H9 (cell line): ENCODE data around the gene IRS2. TPM values are rescaled to one million over a fixed set of nuclear protein-coding genes. Genes with fewer than 3 reads are reported as not detected.

ENCODE experiments used
- DNase-seq: peaks from one replicate; pipeline ENCODE4 v3.0.0-alpha.2; 2017
- H2AFZ ChIP-seq: one replicate; pipeline ENCODE4 v1.6.1; 2013; ENCODE audit warnings: mild to moderate bottlenecking, low read length, control low read depth, moderate library complexity
- H2AK5ac ChIP-seq: 2 replicates; pipeline ENCODE4 v1.6.1; 2013; ENCODE audit warnings: low read length, control low read depth, mixed read lengths; ENCODE audit not compliant: insufficient read length
- H2BK120ac ChIP-seq: one replicate; pipeline ENCODE4 v1.6.1; 2013; ENCODE audit warnings: low read depth, mild to moderate bottlenecking, low read length, control low read depth, inconsistent platforms; ENCODE audit not compliant: poor library complexity, severe bottlenecking
- H2BK12ac ChIP-seq: 2 replicates; pipeline ENCODE4 v1.6.1; 2013; ENCODE audit warnings: low read length, control low read depth, mixed read lengths, low read depth; ENCODE audit not compliant: insufficient read length
- H2BK15ac ChIP-seq: 2 replicates; pipeline ENCODE4 v1.6.1; 2013; ENCODE audit warnings: low read depth, low read length, control low read depth
- H2BK20ac ChIP-seq: one replicate; pipeline ENCODE4 v1.6.1; 2013; ENCODE audit warnings: low read depth, mild to moderate bottlenecking, low read length, control low read depth, inconsistent platforms; ENCODE audit not compliant: poor library complexity, severe bottlenecking
- H2BK5ac ChIP-seq: 2 replicates; pipeline ENCODE4 v1.6.1; 2013; ENCODE audit warnings: low read length, control low read depth, mixed read lengths; ENCODE audit not compliant: insufficient read length
- H3K14ac ChIP-seq: 2 replicates; pipeline ENCODE4 v1.6.1; 2013; ENCODE audit warnings: low read length, control low read depth; ENCODE audit not compliant: insufficient read depth
- H3K18ac ChIP-seq: 2 replicates; pipeline ENCODE4 v1.6.1; 2013; ENCODE audit warnings: low read depth, mild to moderate bottlenecking, mixed read lengths, low read length, control low read depth; ENCODE audit not compliant: insufficient read length
- H3K23ac ChIP-seq: 2 replicates; pipeline ENCODE4 v1.6.1; 2013; ENCODE audit warnings: low read length, control low read depth, mixed read lengths, low read depth; ENCODE audit not compliant: insufficient read length
- H3K23me2 ChIP-seq: 2 replicates; pipeline ENCODE4 v1.6.1; 2013; ENCODE audit warnings: low read depth, mild to moderate bottlenecking, mixed read lengths, low read length, control low read depth; ENCODE audit not compliant: insufficient read length, poor library complexity, severe bottlenecking
- H3K27ac ChIP-seq: 2 replicates; pipeline ENCODE4 v1.5.1; 2013; ENCODE audit warnings: low read length, control low read depth, mixed read lengths, low read depth; ENCODE audit not compliant: insufficient read length
- H3K27me3 ChIP-seq: 2 replicates; pipeline ENCODE4 v1.6.1; 2013; ENCODE audit warnings: low read length, control low read depth, inconsistent platforms; ENCODE audit not compliant: insufficient read depth
- H3K4ac ChIP-seq: 2 replicates; pipeline ENCODE4 v1.6.1; 2013; ENCODE audit warnings: low read depth, mild to moderate bottlenecking, control low read depth, inconsistent platforms, low read length, moderate library complexity
- H3K4me1 ChIP-seq: 2 replicates; pipeline ENCODE4 v1.6.1; 2013; ENCODE audit warnings: low read length, control low read depth, inconsistent platforms; ENCODE audit not compliant: insufficient read depth
- H3K4me2 ChIP-seq: 2 replicates; pipeline ENCODE4 v1.6.1; 2013; ENCODE audit warnings: low read length, control low read depth, mixed read lengths; ENCODE audit not compliant: insufficient read length, insufficient read depth
- H3K56ac ChIP-seq: 2 replicates; pipeline ENCODE4 v1.6.1; 2013; ENCODE audit warnings: low read depth, mild to moderate bottlenecking, mixed read lengths, low read length, control low read depth; ENCODE audit not compliant: insufficient read length
- H3K79me1 ChIP-seq: 2 replicates; pipeline ENCODE4 v1.6.1; 2013; ENCODE audit warnings: low read depth, mild to moderate bottlenecking, moderate library complexity, low read length, control low read depth, inconsistent platforms; ENCODE audit not compliant: insufficient read depth, poor library complexity, severe bottlenecking
- H3K79me2 ChIP-seq: 2 replicates; pipeline ENCODE4 v1.6.1; 2013; ENCODE audit warnings: low read length, control low read depth, inconsistent platforms; ENCODE audit not compliant: insufficient read depth
- H3K9ac ChIP-seq: 2 replicates; pipeline ENCODE4 v1.6.1; 2013; ENCODE audit warnings: low read length, control low read depth, mixed read lengths; ENCODE audit not compliant: insufficient read length; ENCODE audit errors: extremely low read depth
- H3K9me3 ChIP-seq: one replicate; pipeline ENCODE4 v1.6.1; 2013; ENCODE audit warnings: low read depth, low read length, inconsistent platforms; ENCODE audit not compliant: control insufficient read depth
- H3T11ph ChIP-seq: one replicate; pipeline ENCODE4 v1.6.1; 2013; ENCODE audit warnings: mild to moderate bottlenecking, low read length, control low read depth, inconsistent platforms
- H4K20me1 ChIP-seq: one replicate; pipeline ENCODE4 v1.6.1; 2013; ENCODE audit not compliant: control insufficient read depth, insufficient read length, insufficient read depth
- H4K5ac ChIP-seq: 2 replicates; pipeline ENCODE4 v1.6.1; 2013; ENCODE audit warnings: low read depth, mild to moderate bottlenecking, mixed read lengths, low read length, control low read depth; ENCODE audit not compliant: insufficient read length
- H4K8ac ChIP-seq: replicated peaks from 2 replicates; pipeline ENCODE4 v1.6.1; 2013; ENCODE audit warnings: low read length, control low read depth, mixed read lengths, low read depth; ENCODE audit not compliant: insufficient read length
- H4K91ac ChIP-seq: 2 replicates; pipeline ENCODE4 v1.6.1; 2013; ENCODE audit warnings: low read depth, mild to moderate bottlenecking, moderate library complexity, mixed read lengths, low read length, control low read depth; ENCODE audit not compliant: insufficient read length
- H3K27ac Mint-ChIP-seq, 3 experiments: 2 replicates in 2 of 3; 3 replicates in 1 of 3; pipeline ENCODE4 v1.8.0; 2020 to 2021; ENCODE audit warnings: mixed read lengths in 3 of 3, mild to moderate bottlenecking in 1 of 3, moderate library complexity in 1 of 3
- H3K27me3 Mint-ChIP-seq: 2 replicates; pipeline ENCODE4 v1.8.0; 2021; ENCODE audit warnings: low read depth, mild to moderate bottlenecking, moderate library complexity, mixed read lengths
- H3K36me3 Mint-ChIP-seq, 3 experiments: 2 replicates in 2 of 3; 3 replicates in 1 of 3; pipeline ENCODE4 v1.8.0; 2020 to 2021; ENCODE audit warnings: low read depth in 3 of 3, mixed read lengths in 3 of 3; ENCODE audit not compliant: insufficient read depth in 1 of 3
- H3K4me1 Mint-ChIP-seq, 2 experiments: 2 replicates each; pipeline ENCODE4 v1.8.0; 2020; ENCODE audit warnings: mixed read lengths in 2 of 2
- H3K4me3 Mint-ChIP-seq, 2 experiments: 2 replicates in 1 of 2; 3 replicates in 1 of 2; pipeline ENCODE4 v1.8.0; 2020 to 2021; ENCODE audit warnings: mild to moderate bottlenecking in 2 of 2, mixed read lengths in 2 of 2, moderate library complexity in 1 of 2
- H3K9me3 Mint-ChIP-seq, 2 experiments: 2 replicates in 1 of 2; 3 replicates in 1 of 2; pipeline ENCODE4 v1.8.0; 2020; ENCODE audit warnings: mild to moderate bottlenecking in 2 of 2, mixed read lengths in 2 of 2, moderate library complexity in 1 of 2
- CTCF ChIP-seq: fragments of 200-600 bp; sonication (generic); conservative IDR thresholded peaks from 3 replicates; pipeline ENCODE4 v1.8.0; 2021; ENCODE audit warnings: antibody characterized with exemption, mild to moderate bottlenecking
- WGBS: extraction: QIAGEN DNeasy Blood & Tissue Kit; methylation state at CpG from one replicate; pipeline ENCODE4 v1.1.7; 2013; ENCODE audit warnings: missing lambda C conversion rate, low lambda C conversion rate, mixed read lengths; ENCODE audit not compliant: insufficient read length; ENCODE audit errors: extremely low coverage; 5-methylcytosine and 5-hydroxymethylcytosine counted together
- total RNA-seq: library from RNA; stranded (reverse); gene quantifications from 2 replicates; pipeline ENCODE4 v1.2.1, GENCODE V29; 2021

The IRS2 gene
- total RNA-seq, 1 experiment from 2014 or later: 10.1 TPM

- Histone ChIP-seq H4K8ac (no peak overlapping the region), H2BK20ac (no peak overlapping the region), H4K5ac (no peak overlapping the region), H3K56ac (no peak overlapping the region), H4K91ac (no peak overlapping the region), H3K23me2 (no peaks in the 10 kb centered on the region), H3K79me2 (no peaks in the 10 kb centered on the region), H3K27ac (no peak overlapping the region), H2BK5ac (no peak overlapping the region), H3K9me3 (no peaks in the 10 kb centered on the region), H3K23ac (no peak overlapping the region), H3K9ac (no peak overlapping the region), H3T11ph (no peak overlapping the region), H2AK5ac (no peak overlapping the region), H3K79me1 (no peaks in the 10 kb centered on the region), H3K4ac (no peak overlapping the region), H3K4me2 (no peak overlapping the region), H2BK12ac (no peak overlapping the region), H3K27me3 (no peaks in the 10 kb centered on the region), H3K4me1 (peaks cover 7% of the 10 kb centered on the region; the same call in 1 of the 2 replicates), H2BK120ac (no peak overlapping the region), H3K18ac (no peak overlapping the region), H2BK15ac (no peak overlapping the region), H2AFZ (no peak overlapping the region), H4K20me1 (no peaks in the 10 kb centered on the region), H3K14ac (no peak overlapping the region)
- no peaks in the 10 kb centered on the region; a peak in 1 of 7 replicates for H3K36me3 Mint-ChIP-seq
- H3K4me1 Mint-ChIP-seq: peaks cover 34 to 44% of the 10 kb centered on the region in 2 experiments
- DNase-seq: no peak
- H3K27me3 Mint-ChIP-seq: peaks cover 6% of the 10 kb centered on the region
- H3K9me3 Mint-ChIP-seq: peaks cover 0 to 5% of the 10 kb centered on the region in 2 experiments; a peak in 2 of 5 replicates
- no peak overlapping the region for H3K27ac Mint-ChIP-seq
- TF ChIP-seq CTCF: no peak
- no CpG with 5 or more reads among the region's 10 CpGs for WGBS
- H3K4me3 Mint-ChIP-seq: no peak overlapping the region
These were observed 58.3 kb downstream of the IRS2 start for GRCh38 chr13:109728061-109728460.
